Kidney (tissue), 14 donors: Measurements from ENCODE around the gene WNT3A. TPM values are rescaled to one million over a fixed set of nuclear protein-coding genes. Genes with fewer than 3 reads are reported as not detected.

Experiments
- DNase-seq, 5 donors: peaks; one replicate each; pipeline ENCODE4 v3.0.0-alpha.2; 2013 to 2020
- FAIRE-seq: peaks from 2 replicates; lab custom pipeline; 2012; peaks lifted over from hg19 to GRCh38; lab: Jason Lieb, UNC
- H3K27ac ChIP-seq, 2 donors: one replicate each; pipeline ENCODE4 v1.7.0; 2013; ENCODE audit warnings: low read depth in 2 of 2, low read length in 2 of 2, inconsistent platforms in 1 of 2
- H3K27me3 ChIP-seq: one replicate; pipeline ENCODE4 v1.7.1; 2013; ENCODE audit warnings: low read length, inconsistent platforms; ENCODE audit not compliant: control insufficient read depth, insufficient read depth
- H3K36me3 ChIP-seq, 3 donors: one replicate each; pipeline versions ENCODE4 v1.7.0 to v1.7.1; 2013; ENCODE audit warnings: low read length in 3 of 3, control low read depth in 1 of 3, inconsistent platforms in 1 of 3; ENCODE audit not compliant: insufficient read depth in 3 of 3, control insufficient read depth in 2 of 3
- H3K4me1 ChIP-seq, 3 donors: one replicate each; pipeline versions ENCODE4 v1.7.0 to v1.7.1; 2013; ENCODE audit warnings: low read length in 3 of 3, inconsistent platforms in 1 of 3, low read depth in 1 of 3; ENCODE audit not compliant: control insufficient read depth in 2 of 3, insufficient read depth in 2 of 3
- H3K4me3 ChIP-seq, 3 donors: one replicate each; pipeline versions ENCODE4 v1.7.0 to v1.8.1; 2013; ENCODE audit warnings: low read length in 3 of 3, control low read depth in 1 of 3, inconsistent platforms in 1 of 3
- H3K9ac ChIP-seq, 3 donors: one replicate each; pipeline versions ENCODE4 v1.7.0 to v1.7.1; 2013; ENCODE audit warnings: low read length in 3 of 3, control low read depth in 1 of 3, inconsistent platforms in 1 of 3
- H3K9me3 ChIP-seq, 3 donors: one replicate each; pipeline versions ENCODE4 v1.7.0 to v1.7.1; 2013; ENCODE audit warnings: low read length in 3 of 3, control low read depth in 1 of 3, inconsistent platforms in 1 of 3; ENCODE audit not compliant: control insufficient read depth in 2 of 3, insufficient read depth in 1 of 3
- CTCF ChIP-seq: IDR thresholded peaks from 3 replicates; pipeline ENCODE4 v1.5.1; 2012; ENCODE audit warnings: mild to moderate bottlenecking, moderate library complexity, borderline replicate concordance; ENCODE audit not compliant: insufficient read depth; ENCODE audit errors: extremely low read depth
- intact Hi-C: fragments of 100-400 bp; cut with DNase I; formaldehyde crosslinking; loops from one replicate; pipeline ENCODE4 v1.11.1; 2022
- polyA plus RNA-seq: library from polyadenylated mRNA; stranded (reverse); fragments of 350-450 nt; fragmentation: Illumina TruSeq; extraction: RNeasy Lipid Tissue Mini Kit (QIAGEN cat#74804); gene quantifications from one replicate; pipeline ENCODE4 v1.2.3, GENCODE V29; 2014; ENCODE audit warnings: low read depth, low replicate concordance; ENCODE audit not compliant: insufficient read depth
- total RNA-seq: library from RNA; stranded (reverse); fragmentation: NEBNext Ultra II Directional; extraction: Animal tissue kit (Norgen Biotek cat#: 25700); gene quantifications from one replicate; pipeline ENCODE4 v1.2.1, GENCODE V29; 2021
- donor health status: control.
- donor health status: control.
- donor health status: control.
- donor health status: control.
- donor health status: control.
- donor health status: DM: yes; HTN: yes; CAD: no.
- donor health status: Normal renal cell carcinoma (clear cell type).

Gene WNT3A
- total and polyA plus RNA-seq, 2 donors from 2014 or later, result not detected

DNA sequence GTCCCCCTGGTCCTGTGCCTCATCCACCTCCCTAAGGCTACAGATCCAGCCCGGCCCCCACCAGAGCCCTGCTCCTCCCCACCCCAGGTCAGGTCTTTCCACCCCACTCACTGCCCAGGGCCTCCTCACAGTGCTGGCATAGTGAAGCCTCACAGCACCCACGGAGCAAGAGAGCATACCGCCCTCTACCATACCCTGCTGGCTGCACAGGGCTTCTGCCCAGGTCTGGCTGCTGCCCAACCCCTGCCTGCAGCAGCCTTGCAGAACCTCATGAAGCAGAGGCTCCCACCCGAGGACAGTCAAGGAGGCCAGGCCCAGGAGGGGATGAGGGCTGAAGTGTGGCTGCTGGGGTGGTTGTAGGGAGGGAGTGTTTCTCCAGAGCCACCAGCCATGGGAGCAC, 56.0 kb downstream of the WNT3A start:
- no peak overlapping the region for H3K27ac ChIP-seq
- no peaks in the 10 kb centered on the region for H3K9me3 ChIP-seq
- peaks cover 16% of the 10 kb centered on the region for H3K27me3 ChIP-seq
- FAIRE-seq (no peak), DNase-seq (peak in 1 of 5 donors; percentile 49)
- no peak overlapping the region for H3K4me3 ChIP-seq
- H3K36me3 ChIP-seq, result no peaks in the 10 kb centered on the region
- H3K4me1 ChIP-seq, result peaks cover 0 to 5% (median 0%) of the 10 kb centered on the region in 3 donors
- TF ChIP-seq CTCF, result no peak
- no peak overlapping the region for H3K9ac ChIP-seq
- intact Hi-C loops, result no loop called here

DNA sequence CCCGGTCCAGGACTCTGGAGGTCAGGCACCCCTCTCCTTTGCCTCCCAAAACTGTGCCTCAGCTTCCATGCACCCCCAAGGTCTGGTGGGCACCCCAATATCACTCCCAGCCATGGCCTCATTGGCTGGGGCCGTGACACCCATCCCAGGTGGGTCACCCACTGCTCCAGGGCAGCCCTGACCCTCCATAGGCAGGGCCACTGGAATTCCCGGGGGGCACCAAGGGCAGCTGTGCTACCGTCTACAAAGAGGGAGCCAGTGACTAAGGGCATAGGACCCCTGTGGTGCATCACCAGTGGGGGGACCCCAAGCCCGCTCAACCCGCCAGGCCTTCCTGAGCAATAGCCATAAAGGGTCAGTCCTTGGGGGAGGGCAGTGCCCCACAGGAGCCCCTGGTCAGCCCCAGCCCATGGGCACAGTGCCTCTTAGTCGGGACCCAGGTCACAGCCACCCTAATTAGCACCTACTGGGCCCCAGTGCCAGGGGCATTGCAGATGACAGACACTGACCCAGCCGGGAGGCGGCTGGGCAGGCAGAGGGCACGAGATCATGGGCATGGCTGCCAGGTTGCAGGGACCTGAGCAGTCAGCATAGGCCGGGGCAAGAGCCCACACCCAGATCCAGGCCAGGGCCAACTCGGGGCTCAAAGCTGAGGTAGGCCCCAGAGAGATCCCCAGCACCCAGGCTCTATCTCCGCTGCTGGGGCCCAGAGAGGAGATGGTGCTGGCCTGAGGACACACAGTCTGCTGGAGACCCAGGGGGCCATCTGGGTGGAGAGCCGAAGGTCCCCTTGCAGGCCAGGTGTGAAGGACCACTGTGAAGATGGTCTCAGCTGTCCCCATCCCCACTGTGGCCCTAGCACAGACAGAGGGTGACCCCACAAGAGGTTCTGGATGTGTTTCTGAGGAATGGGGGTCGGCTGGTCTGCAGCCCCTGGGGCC, 56.7 kb downstream of the WNT3A start:
- Histone ChIP-seq H3K9me3 (no peaks in the 10 kb centered on the region), H3K4me3 (no peak overlapping the region), H3K9ac (no peak overlapping the region), H3K27ac (no peak overlapping the region), H3K36me3 (no peaks in the 10 kb centered on the region), H3K27me3 (peaks cover 13% of the 10 kb centered on the region), H3K4me1 (peaks cover 0 to 5% (median 0%) of the 10 kb centered on the region in 3 donors)
- FAIRE-seq (no peak), DNase-seq (peak in 2 of 5 donors; percentile 36 to 67)
- TF ChIP-seq CTCF, result no peak
- intact Hi-C loops, result no loop called here

GRCh38 chr1:228064296-228064695, 57.5 kb downstream of the WNT3A start:
- H3K4me3 ChIP-seq, result no peak overlapping the region
- H3K9ac ChIP-seq, result no peak overlapping the region
- H3K9me3 ChIP-seq, result no peaks in the 10 kb centered on the region
- no peaks in the 10 kb centered on the region for H3K36me3 ChIP-seq
- intact Hi-C loops, result no loop called here
- peaks cover 10% of the 10 kb centered on the region for H3K27me3 ChIP-seq
- FAIRE-seq (no peak), DNase-seq (peak in 2 of 5 donors; percentile 34 to 59)
- no peak overlapping the region for H3K27ac ChIP-seq
- peaks cover 0 to 2% (median 0%) of the 10 kb centered on the region in 3 donors for H3K4me1 ChIP-seq
- no peak for TF ChIP-seq CTCF
